Stimulated activated CD4-positive, alpha-beta T cell treated with anti-CD3 and anti-CD28 coated beads, Interleukin-4, amount 100 ng/mL, for 48 hours (primary cell): Measurements from ENCODE around the gene ZNF428.
"Not testable (repeated sequence)": the region's sequence is repeated elsewhere in the genome, so short reads cannot be mapped to it uniquely, and the experiment has no call there.

Experiments used
- DNase-seq, 2 donors: peaks; one replicate each; pipeline ENCODE4 v3.0.0-alpha.2; 2020; ENCODE audit warnings: low read depth in 2 of 2

The ZNF428 gene

GRCh38 chr19:43616954-43617353, 2.5 kb downstream of the ZNF428 start:
- DNase-seq, result no peak

- no peak for DNase-seq
These were observed 3.1 kb downstream of the ZNF428 start for GRCh38 chr19:43616306-43616705.

- DNase-seq, result no peak
These were observed 7.1 kb downstream of the ZNF428 start for GRCh38 chr19:43612374-43612773.

- DNase-seq, result no peak
These were observed 7.6 kb downstream of the ZNF428 start, which contains the start of gene SRRM5 for GRCh38 chr19:43611788-43612187. SRRM5 (plus strand) TSS chr19:43612088; CDS start chr19:43612122, 34 bp downstream.

- no peak for DNase-seq
These were observed 8.9 kb downstream of the ZNF428 start for GRCh38 chr19:43610493-43610892.

- no peak for DNase-seq
These were observed 9.6 kb downstream of the ZNF428 start for GRCh38 chr19:43609872-43610271.

- DNase-seq, result no peak
These were observed 11.9 kb downstream of the ZNF428 start for GRCh38 chr19:43607238-43608205.

GRCh38 chr19:43606569-43607229, 12.7 kb downstream of the ZNF428 start:
- no peak for DNase-seq

- no peak for DNase-seq
These were observed 13.4 kb downstream of the ZNF428 start for GRCh38 chr19:43605875-43606568.

GRCh38 chr19:43600326-43600725, 19.1 kb downstream of the ZNF428 start:
- not testable (repeated sequence) for DNase-seq

GRCh38 chr19:43599635-43600295, 19.7 kb downstream of the ZNF428 start:
- no peak for DNase-seq

GRCh38 chr19:43598445-43599240, 20.8 kb downstream of the ZNF428 start:
- no peak for DNase-seq

- no peak for DNase-seq
These were observed 21.6 kb downstream of the ZNF428 start for GRCh38 chr19:43597876-43598275.

GRCh38 chr19:43596842-43597461, 22.5 kb downstream of the ZNF428 start:
- DNase-seq, result no peak

- peak; percentile 100 for DNase-seq
These were observed 23.2 kb downstream of the ZNF428 start, which contains the start of the genes IRGQ and ZNF576 for GRCh38 chr19:43595999-43596841. IRGQ (minus strand) TSS chr19:43596134; CDS start chr19:43595338, 796 bp downstream. ZNF576 (plus strand) TSS chr19:43596595; CDS start chr19:43597109, 514 bp downstream.

- no peak for DNase-seq
These were observed 23.8 kb downstream of the ZNF428 start for GRCh38 chr19:43595605-43595998.

GRCh38 chr19:43594710-43595604, 24.5 kb downstream of the ZNF428 start:
- DNase-seq, result peak; percentile 58 to 61

- DNase-seq, result no peak
These were observed 25.2 kb downstream of the ZNF428 start for GRCh38 chr19:43594081-43594697.
